Esophagus squamous epithelium (tissue), 5 donors: Measurements from ENCODE around the gene HLA-DOB. TPM values are rescaled to one million over a fixed set of nuclear protein-coding genes. Genes with fewer than 3 reads are reported as not detected.

Source experiments
- DNase-seq: peaks from one replicate; lab custom pipeline; 2025; lab: John Stamatoyannopoulos, UW
- H3K27ac ChIP-seq, 4 donors: fragments of 200-600 bp; sonication (generic); one replicate each; pipeline ENCODE4 v1.5.1; 2016 to 2019; ENCODE audit warnings: mild to moderate bottlenecking in 1 of 4
- H3K27me3 ChIP-seq, 4 donors: fragments of 200-600 bp; sonication (generic); 1 replicate in 3 of 4; 2 replicates in 1 of 4; pipeline versions ENCODE4 v1.5.1 to v1.6.0; 2017 to 2021; ENCODE audit warnings: antibody characterized with exemption in 1 of 4
- H3K36me3 ChIP-seq, 3 donors: fragments of 200-600 bp; sonication (generic); one replicate each; pipeline ENCODE4 v1.5.1; 2016 to 2019
- H3K4me1 ChIP-seq, 3 donors: fragments of 200-600 bp; sonication (generic); one replicate each; pipeline ENCODE4 v1.5.1; 2017 to 2019
- H3K4me3 ChIP-seq, 4 donors: fragments of 200-600 bp; sonication (generic); 1 replicate in 3 of 4; 2 replicates in 1 of 4; pipeline ENCODE4 v1.5.1; 2016 to 2019; ENCODE audit warnings: mild to moderate bottlenecking in 2 of 4, moderate library complexity in 1 of 4
- H3K9me3 ChIP-seq, 3 donors: fragments of 200-600 bp; sonication (generic); one replicate each; pipeline ENCODE4 v1.5.1; 2016 to 2019
- POLR2A ChIP-seq, 4 donors: fragments of 450-650 bp; IDR thresholded peaks; one replicate each; pipeline ENCODE4 v1.6.1; 2017; ENCODE audit warnings: antibody characterized with exemption in 4 of 4, mild to moderate bottlenecking in 4 of 4, moderate library complexity in 3 of 4
- WGBS, 2 donors: methylation state at CpG; one replicate each; pipeline ENCODE4 v1.1.5; 2018; 5-methylcytosine and 5-hydroxymethylcytosine counted together
- intact Hi-C: fragments of 100-400 bp; cut with DNase I; formaldehyde crosslinking; loops from one replicate; pipeline ENCODE4 v1.15.0; 2022
- total RNA-seq, 4 donors: library from RNA; depleted of rRNA; stranded (reverse); fragments of >200 nt; gene quantifications; one replicate each; pipeline ENCODE4 v1.1.0, GENCODE V29; 2016
- TF ChIP-seq, protein P1 (sequence below), 6 experiments: fragments of 450-650 bp in 4 of 6; fragments of 200-600 bp in 2 of 6; sonication (generic) in 2 of 6; IDR thresholded peaks; one replicate each; pipeline ENCODE4 v1.5.1; 2016 to 2019; ENCODE audit warnings: antibody characterized with exemption in 6 of 6, mild to moderate bottlenecking in 4 of 6, moderate library complexity in 4 of 6
- donor health status: DM: yes; HTN: yes; CAD: no.

Gene HLA-DOB
- total RNA-seq, 4 donors from 2014 or later = 0.34 to 3.6 (median 0.74) TPM

DNA sequence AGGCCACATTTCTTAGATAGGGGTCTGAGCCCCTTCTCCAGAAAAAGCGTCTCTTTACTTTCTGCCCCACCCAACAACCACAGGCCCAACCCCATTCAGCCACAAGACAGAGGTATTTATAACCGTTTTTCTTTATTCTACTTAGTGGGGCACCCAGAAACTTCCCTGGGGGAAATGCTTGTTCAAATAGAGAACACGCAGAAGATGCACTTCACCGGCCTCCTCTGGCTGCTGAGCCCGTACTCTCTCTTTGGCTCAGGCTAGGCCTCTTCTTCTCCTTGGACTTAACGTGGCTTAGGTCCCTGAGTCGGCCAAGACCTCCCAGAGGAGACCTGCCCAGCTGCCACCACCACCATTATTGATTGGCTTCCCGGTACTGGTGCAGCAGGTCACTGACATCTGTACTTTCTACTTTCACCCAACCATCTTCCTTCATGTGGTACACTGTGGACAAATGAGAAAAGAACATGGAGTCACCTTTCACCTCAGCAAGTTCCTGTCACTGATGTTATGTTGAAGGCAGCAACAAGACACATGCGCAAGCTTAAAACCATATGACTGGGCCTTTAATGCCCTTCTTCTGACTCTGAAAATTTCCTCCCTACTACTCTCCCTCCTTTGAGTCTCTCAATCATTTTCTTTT lies 23.9 kb upstream of the HLA-DOB start:
- H3K27ac ChIP-seq = peak overlapping the region in 3 of 4 donors; percentile 23 to 38 (median 38)

DNA sequence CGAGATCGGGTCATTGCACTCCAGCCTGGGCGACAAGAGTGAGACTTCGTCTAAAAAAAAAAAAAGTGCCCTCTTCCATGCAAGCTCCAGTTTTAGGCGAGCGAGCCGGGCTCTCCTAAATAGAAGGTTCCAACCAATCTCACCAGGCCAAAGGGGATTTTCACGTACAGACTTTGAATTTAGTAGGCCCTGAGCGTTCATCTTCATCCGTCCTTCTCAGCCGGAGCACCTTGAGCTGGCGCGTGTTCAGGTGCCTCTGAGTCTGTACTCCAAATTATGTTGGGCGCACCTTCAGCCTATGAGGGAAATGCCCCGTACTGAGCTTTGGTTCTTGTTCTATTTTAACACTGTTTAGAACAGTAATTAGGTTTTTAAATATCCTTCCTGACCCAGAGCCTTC lies 22.6 kb upstream of the HLA-DOB start:
- DNase-seq = no peak
- TF ChIP-seq, protein P1, sequence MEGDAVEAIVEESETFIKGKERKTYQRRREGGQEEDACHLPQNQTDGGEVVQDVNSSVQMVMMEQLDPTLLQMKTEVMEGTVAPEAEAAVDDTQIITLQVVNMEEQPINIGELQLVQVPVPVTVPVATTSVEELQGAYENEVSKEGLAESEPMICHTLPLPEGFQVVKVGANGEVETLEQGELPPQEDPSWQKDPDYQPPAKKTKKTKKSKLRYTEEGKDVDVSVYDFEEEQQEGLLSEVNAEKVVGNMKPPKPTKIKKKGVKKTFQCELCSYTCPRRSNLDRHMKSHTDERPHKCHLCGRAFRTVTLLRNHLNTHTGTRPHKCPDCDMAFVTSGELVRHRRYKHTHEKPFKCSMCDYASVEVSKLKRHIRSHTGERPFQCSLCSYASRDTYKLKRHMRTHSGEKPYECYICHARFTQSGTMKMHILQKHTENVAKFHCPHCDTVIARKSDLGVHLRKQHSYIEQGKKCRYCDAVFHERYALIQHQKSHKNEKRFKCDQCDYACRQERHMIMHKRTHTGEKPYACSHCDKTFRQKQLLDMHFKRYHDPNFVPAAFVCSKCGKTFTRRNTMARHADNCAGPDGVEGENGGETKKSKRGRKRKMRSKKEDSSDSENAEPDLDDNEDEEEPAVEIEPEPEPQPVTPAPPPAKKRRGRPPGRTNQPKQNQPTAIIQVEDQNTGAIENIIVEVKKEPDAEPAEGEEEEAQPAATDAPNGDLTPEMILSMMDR (IDR thresholded peaks at IDR 0.05) = no peak
- no peak for TF ChIP-seq POLR2A (IDR thresholded peaks at IDR 0.05)
- Histone ChIP-seq H3K27ac (peak overlapping the region; percentile 93 to 98 (median 97)), H3K9me3 (no peaks in the 10 kb centered on the region), H3K4me3 (no peak overlapping the region), H3K27me3 (no peaks in the 10 kb centered on the region), H3K4me1 (peaks cover 9 to 52% (median 35%) of the 10 kb centered on the region in 3 donors), H3K36me3 (peaks cover 0 to 47% (median 10%) of the 10 kb centered on the region in 3 donors)
- 84% methylated on average over 15 of the region's 15 CpGs for WGBS, 2 donors
- intact Hi-C loops = no loop called here

More for the DNA sequence above, 23.9 kb upstream of the HLA-DOB start:
- Histone ChIP-seq H3K9me3 (no peaks in the 10 kb centered on the region), H3K36me3 (peaks cover 0 to 39% (median 0%) of the 10 kb centered on the region in 3 donors), H3K4me3 (no peak overlapping the region), H3K4me1 (peaks cover 20 to 63% (median 44%) of the 10 kb centered on the region in 3 donors), H3K27me3 (no peaks in the 10 kb centered on the region)
- 59 to 78% methylated on average over 7 to 9 of the region's 9 CpGs for WGBS, 2 donors
- DNase-seq = no peak
- intact Hi-C loops = no loop called here
- no peak for TF ChIP-seq POLR2A (IDR thresholded peaks at IDR 0.05)
- TF ChIP-seq, protein P1 (IDR thresholded peaks at IDR 0.05) = no peak

DNA sequence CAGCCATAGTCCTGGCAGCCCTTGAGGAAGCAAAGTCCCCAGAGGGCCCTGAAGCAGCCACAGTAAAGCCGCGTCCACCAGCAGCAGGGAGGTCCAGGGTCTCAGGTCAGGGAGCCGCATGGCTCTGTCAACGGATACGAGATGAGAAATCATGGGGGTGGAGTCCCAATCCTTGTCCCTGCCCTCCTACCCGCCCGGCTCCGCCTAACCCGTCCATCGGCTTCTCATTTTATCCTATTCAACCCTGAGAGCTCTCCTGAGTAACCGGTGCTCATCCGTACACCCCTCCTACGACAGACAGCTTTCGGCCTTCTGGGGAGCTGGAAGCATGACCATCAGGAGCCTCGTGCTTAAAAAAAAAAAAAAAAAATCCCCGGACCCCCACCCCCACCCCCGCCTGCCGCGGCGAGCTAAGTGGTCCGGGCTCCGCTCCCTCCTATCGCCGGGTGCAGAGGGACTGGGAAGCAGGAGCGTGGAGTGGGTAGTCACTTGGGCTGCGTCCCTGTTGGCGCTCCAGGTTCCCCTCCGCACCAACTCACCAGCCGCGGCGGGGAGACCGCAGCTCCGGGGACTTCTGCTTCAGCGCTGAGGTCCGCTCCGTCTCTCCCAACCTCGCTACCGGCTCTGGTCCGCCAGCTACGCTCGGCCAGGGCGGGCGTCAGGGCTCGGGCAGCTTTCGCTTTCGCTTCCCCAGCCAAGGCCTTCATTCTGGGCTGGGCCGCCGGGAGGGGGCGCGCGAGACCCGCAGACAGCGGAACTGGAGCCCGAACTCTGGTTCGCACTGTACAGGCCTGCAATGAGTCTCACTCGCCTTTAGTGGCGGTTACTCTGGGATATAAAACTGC lies 21.5 kb upstream of the HLA-DOB start, which contains the start of gene TAP2:
Gene TAP2, minus strand, starts transcription at position 626 of the 845 bp plus-strand sequence. Its CDS starts 506 bp downstream, at position 120.
- Histone ChIP-seq H3K9me3 (no peaks in the 10 kb centered on the region), H3K27me3 (no peaks in the 10 kb centered on the region), H3K27ac (peak within 1 kb of the TSS; percentile 93 to 98 (median 97)), H3K4me3 (peak within 1 kb of the TSS; percentile 62 to 98 (median 83)), H3K36me3 (peaks cover 0 to 57% (median 11%) of the 10 kb centered on the region in 3 donors), H3K4me1 (peaks cover 9 to 48% (median 35%) of the 10 kb centered on the region in 3 donors)
- TF ChIP-seq, protein P1 (IDR thresholded peaks at IDR 0.05) = peak; percentile 87 to 99 (median 98)
- TF ChIP-seq POLR2A (IDR thresholded peaks at IDR 0.05) = peak in 3 of 4 donors; percentile 32 to 63 (median 57)
- DNase-seq = peak; percentile 67
- intact Hi-C loops = no loop called here
- 0 to 1% methylated on average over 17 to 29 of the region's 57 CpGs for WGBS, 2 donors

DNA sequence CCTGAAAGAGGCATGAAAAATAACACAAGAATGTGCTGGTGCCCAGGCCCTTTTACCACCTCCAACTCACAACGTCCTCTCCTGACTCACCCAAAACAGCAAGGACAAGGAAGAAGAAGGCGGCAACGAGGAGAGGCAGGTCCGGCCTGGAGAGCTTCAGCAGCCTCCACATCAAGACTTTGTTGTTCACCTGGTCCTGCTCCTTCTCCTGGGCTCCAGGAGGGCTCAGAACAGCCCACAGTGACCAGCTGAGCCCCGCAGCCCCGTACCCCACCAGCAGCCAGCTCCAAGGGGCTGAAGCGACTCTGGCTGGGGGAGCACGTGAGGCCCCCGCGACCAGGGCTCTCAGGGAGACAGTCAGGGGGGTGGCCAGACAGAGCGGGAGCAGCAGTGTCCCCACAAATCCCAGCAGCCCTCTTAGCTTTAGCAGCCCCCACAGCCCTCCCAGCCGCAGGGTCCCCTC lies 20.9 kb upstream of the HLA-DOB start:
- no peak for TF ChIP-seq POLR2A (IDR thresholded peaks at IDR 0.05)
- intact Hi-C loops = no loop called here

DNA sequence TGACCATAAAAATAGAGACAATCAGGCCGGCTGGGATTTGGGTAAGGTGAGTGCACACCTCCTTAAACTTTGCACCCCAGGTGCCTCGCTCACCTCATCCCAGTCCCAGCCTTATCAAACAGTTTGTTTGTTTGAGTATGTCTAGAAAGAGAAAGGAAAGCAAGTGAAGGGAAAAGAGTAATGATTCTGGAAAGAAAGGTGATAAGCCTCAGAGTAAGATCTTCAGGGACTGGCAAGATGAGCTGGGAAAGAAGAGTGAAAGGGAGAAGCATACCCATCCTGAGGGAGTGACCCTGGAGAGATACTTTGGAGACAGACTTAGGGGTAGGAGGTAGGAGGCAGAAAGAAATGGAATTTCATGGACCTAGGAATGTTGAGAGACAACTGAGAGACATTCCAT lies 20.1 kb upstream of the HLA-DOB start:
- Histone ChIP-seq H3K27ac (peak overlapping the region in 3 of 4 donors; percentile 93 to 98 (median 96)), H3K36me3 (peaks cover 0 to 57% (median 11%) of the 10 kb centered on the region in 3 donors), H3K4me3 (no peak overlapping the region), H3K27me3 (no peaks in the 10 kb centered on the region), H3K4me1 (peaks cover 0 to 33% (median 23%) of the 10 kb centered on the region in 3 donors), H3K9me3 (no peaks in the 10 kb centered on the region)
- no peak for DNase-seq
- intact Hi-C loops = no loop called here
- no peak for TF ChIP-seq POLR2A (IDR thresholded peaks at IDR 0.05)
- TF ChIP-seq, protein P1 (IDR thresholded peaks at IDR 0.05) = no peak
- 67 to 83% methylated on average over 1 to 2 of the region's 2 CpGs for WGBS, 2 donors

More for the DNA sequence above, 20.9 kb upstream of the HLA-DOB start:
- Histone ChIP-seq H3K4me3 (peak overlapping the region; percentile 62 to 98 (median 83)), H3K9me3 (no peaks in the 10 kb centered on the region), H3K27ac (peak overlapping the region; percentile 93 to 98 (median 97)), H3K4me1 (peaks cover 7 to 41% (median 31%) of the 10 kb centered on the region in 3 donors), H3K36me3 (peaks cover 0 to 57% (median 11%) of the 10 kb centered on the region in 3 donors), H3K27me3 (no peaks in the 10 kb centered on the region)
- WGBS, 2 donors = 18 to 35% methylated on average over 4 of the region's 12 CpGs
- no peak for DNase-seq
